Naive B cell (primary cell): ENCODE results near the gene ZNF418. TPM values are rescaled to one million over a fixed set of nuclear protein-coding genes. Genes with fewer than 3 reads are reported as not detected.

ENCODE experiments used
- ATAC-seq, 2 donors: fragments of 150-1000 bp; cut with Tn5 transposase; 2 replicates each; pipeline ENCODE4 v1.10.0; 2021; ENCODE audit warnings: low read depth in 2 of 2, mild to moderate bottlenecking in 2 of 2, moderate library complexity in 2 of 2
- DNase-seq: peaks from one replicate; pipeline ENCODE4 v3.0.0; 2022
- H3K27ac Mint-ChIP-seq, 6 donors: one replicate each; pipeline ENCODE4 v1.8.0; 2020 to 2022; ENCODE audit warnings: mild to moderate bottlenecking in 6 of 6, mixed read lengths in 6 of 6, moderate library complexity in 5 of 6, inconsistent platforms in 2 of 6
- H3K27me3 Mint-ChIP-seq, 3 donors: one replicate each; pipeline ENCODE4 v1.8.0; 2021 to 2022; ENCODE audit warnings: mixed read lengths in 3 of 3, mild to moderate bottlenecking in 1 of 3
- H3K36me3 Mint-ChIP-seq, 2 donors: one replicate each; pipeline ENCODE4 v1.8.0; 2020 to 2022; ENCODE audit warnings: mixed read lengths in 2 of 2, inconsistent platforms in 1 of 2, mild to moderate bottlenecking in 1 of 2
- H3K4me1 Mint-ChIP-seq, 3 donors: one replicate each; pipeline ENCODE4 v1.8.0; 2020 to 2022; ENCODE audit warnings: mixed read lengths in 3 of 3, inconsistent platforms in 1 of 3, mild to moderate bottlenecking in 1 of 3, moderate library complexity in 1 of 3
- H3K4me3 Mint-ChIP-seq, 8 donors: one replicate each; pipeline ENCODE4 v1.8.0; 2020 to 2022; ENCODE audit warnings: mild to moderate bottlenecking in 8 of 8, mixed read lengths in 8 of 8, moderate library complexity in 8 of 8, inconsistent platforms in 2 of 8
- H3K9me3 Mint-ChIP-seq, 7 donors: one replicate each; pipeline ENCODE4 v1.8.0; 2020 to 2022; ENCODE audit warnings: mixed read lengths in 7 of 7, mild to moderate bottlenecking in 5 of 7, inconsistent platforms in 2 of 7, moderate library complexity in 1 of 7
- polyA plus RNA-seq, 6 donors: library from polyadenylated mRNA; unstranded; fragments of 300-500 nt; fragmentation: Illumina TruSeq; gene quantifications; one replicate each; pipeline ENCODE4 v1.2.3, GENCODE V29; 2021; ENCODE audit warnings: low read depth in 6 of 6

Gene ZNF418
- polyA plus RNA-seq: 10 to 100 TPM in 4 of 6 donors, 1 to 10 TPM in 2; 7.9 to 23.3 (median 12.2) TPM

DNA sequence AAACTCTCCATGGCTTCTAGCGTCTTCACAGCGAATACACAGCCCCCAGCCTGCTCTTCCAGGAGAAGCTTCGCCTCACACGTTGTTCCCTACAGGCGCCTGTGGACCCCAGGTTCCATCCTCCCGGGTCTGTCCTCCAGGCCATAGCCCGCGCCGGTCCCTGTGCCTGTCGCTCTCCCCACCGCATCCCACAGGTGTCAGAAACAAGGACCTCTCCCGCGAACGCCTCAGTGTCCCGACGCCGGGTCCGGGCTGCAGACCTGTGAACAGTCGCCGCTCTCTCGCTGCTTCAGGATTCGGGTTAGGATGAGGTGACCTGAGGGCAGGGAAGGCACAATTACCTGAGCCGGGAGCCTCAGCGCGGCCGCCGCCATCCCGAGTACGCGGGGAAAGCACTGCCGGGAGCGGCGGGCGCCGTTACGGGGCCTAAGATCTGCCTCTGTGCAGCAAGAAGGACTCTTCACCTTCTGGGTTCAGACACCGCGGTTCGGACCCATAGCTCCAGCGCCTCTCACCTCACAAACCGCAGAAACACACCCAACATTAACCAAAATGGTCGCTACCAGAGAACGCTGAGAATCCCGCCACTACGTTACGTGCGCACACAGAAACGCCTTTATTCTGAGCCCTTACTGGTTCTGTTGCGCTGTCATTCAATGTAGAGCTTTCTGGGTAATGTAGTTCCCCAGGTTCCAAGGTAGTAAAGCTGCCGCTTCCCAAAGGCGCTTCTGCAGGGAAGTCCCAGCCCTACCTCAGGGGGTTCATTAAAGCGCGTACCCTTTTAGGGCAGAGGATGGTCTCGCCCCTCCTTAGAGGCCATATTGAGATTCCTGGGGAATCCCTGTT is at the start of gene ZNF418:
TSS of gene ZNF418 (minus strand) at position 583 of the 846 bp plus-strand sequence. CDS start 1,580 bp downstream, outside the sequence.
- H3K27me3 Mint-ChIP-seq: no peaks in the 10 kb centered on the region
- H3K4me3 Mint-ChIP-seq: peak within 1 kb of the TSS; percentile 94 to 100 (median 100)
- peak; percentile 74 for DNase-seq
- peak; percentile 99 for ATAC-seq
- H3K36me3 Mint-ChIP-seq: peaks cover 27 to 47% of the 10 kb centered on the region in 2 donors
- H3K9me3 Mint-ChIP-seq: peaks cover 2 to 36% (median 12%) of the 10 kb centered on the region in 7 donors
- H3K27ac Mint-ChIP-seq: peak within 1 kb of the TSS; percentile 95 to 99 (median 98)
- peaks cover 19 to 32% (median 22%) of the 10 kb centered on the region in 3 donors for H3K4me1 Mint-ChIP-seq

DNA sequence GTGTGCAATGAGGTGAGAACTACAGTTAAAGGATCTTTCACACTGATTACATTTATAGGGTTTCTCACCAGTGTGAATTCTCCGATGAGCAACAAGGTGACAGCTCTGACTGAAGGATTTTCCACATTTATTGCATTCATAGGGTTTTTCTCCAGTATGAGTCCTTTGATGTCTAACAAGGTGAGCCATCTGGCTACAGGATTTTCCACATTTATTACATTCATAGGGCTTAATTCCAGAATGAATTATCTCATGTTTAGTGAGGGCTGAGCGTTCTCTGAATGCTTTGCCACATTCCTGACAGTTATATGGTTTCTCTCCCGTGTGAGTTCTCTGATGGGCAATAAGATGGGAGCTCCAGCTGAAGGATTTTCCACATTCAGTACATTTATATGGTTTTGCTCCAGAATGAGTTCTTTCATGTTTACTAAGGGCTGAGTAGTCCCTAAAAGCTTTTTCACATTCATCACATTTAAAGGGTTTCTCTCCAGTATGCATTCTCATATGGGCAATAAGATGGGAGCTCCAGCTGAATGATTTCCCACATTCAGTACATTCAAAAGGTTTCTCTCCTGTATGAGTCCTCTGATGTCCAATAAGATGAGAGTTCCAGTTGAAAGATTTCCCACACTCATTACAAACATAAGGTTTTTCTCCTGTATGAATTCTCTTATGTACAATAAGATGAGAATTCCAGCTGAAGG is 43.5 kb upstream of the ZNF418 start:
- H3K9me3 Mint-ChIP-seq: peaks cover 27 to 100% (median 96%) of the 10 kb centered on the region in 7 donors
- H3K4me1 Mint-ChIP-seq: peaks cover 0 to 4% (median 4%) of the 10 kb centered on the region in 3 donors
- no peaks in the 10 kb centered on the region for H3K27me3 Mint-ChIP-seq
- ATAC-seq (no peak), DNase-seq (no peak)
- H3K27ac Mint-ChIP-seq: no peak overlapping the region
- H3K4me3 Mint-ChIP-seq: no peak overlapping the region
- peaks cover 83 to 91% of the 10 kb centered on the region in 2 donors for H3K36me3 Mint-ChIP-seq

DNA sequence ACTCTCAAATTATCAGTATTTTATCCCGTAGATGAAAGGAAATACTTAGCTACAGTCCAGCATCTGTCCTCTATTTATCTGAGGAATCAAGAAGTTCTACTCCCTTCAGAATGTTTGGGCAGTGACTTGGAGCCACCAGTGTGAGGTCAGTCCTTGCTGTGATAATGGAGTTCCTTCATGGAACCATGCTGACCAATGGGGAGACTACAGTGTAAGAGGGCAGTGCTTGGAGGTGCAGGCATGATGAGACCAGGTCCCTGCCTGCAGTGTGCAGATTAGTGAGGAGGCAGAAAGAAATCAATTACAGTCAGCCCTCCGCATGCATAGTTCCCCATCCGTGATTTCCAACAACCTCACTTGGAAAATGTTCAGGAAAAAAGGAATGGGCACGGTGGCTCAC is 39.2 kb upstream of the ZNF418 start, which contains the start of gene C19orf18:
TSS of gene C19orf18 (minus strand) at position 101 of the 400 bp plus-strand sequence. CDS start 102 bp downstream, outside the sequence.
- H3K4me1 Mint-ChIP-seq: peaks cover 0 to 4% (median 4%) of the 10 kb centered on the region in 3 donors

DNA sequence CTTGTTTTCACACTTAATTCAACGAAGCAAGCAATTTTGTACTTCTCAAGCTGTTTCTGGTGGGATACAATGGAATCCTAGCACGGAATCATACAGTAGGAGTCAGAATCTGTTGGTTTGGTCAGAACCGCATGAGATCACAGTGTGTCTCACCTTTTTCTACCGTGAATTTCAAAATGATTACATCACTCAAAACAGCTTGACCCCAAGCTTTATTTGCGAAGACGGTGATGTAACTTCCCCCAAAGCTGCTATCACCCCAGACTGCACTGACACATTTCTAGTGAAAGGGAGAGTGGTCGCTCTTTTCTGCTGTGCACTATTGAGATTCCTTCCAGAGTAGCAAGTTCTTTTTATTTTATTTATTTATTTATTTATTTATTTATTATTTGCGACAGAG is 29.6 kb upstream of the ZNF418 start:
- no peaks in the 10 kb centered on the region for H3K4me1 Mint-ChIP-seq
- H3K27ac Mint-ChIP-seq: no peak overlapping the region
- H3K36me3 Mint-ChIP-seq: peaks cover 16 to 37% of the 10 kb centered on the region in 2 donors
- H3K4me3 Mint-ChIP-seq: peak overlapping the region in 1 of 8 donors; percentile 44
- no peak for ATAC-seq
- no peak for DNase-seq
- peaks cover 14 to 67% (median 42%) of the 10 kb centered on the region in 7 donors for H3K9me3 Mint-ChIP-seq
- H3K27me3 Mint-ChIP-seq: no peaks in the 10 kb centered on the region

More for the DNA sequence above, 39.2 kb upstream of the ZNF418 start, which contains the start of gene C19orf18:
- peaks cover 19 to 98% (median 88%) of the 10 kb centered on the region in 7 donors for H3K9me3 Mint-ChIP-seq
- peak within 1 kb of the TSS in 1 of 8 donors; percentile 81 for H3K4me3 Mint-ChIP-seq
- no peak within 1 kb of the TSS for H3K27ac Mint-ChIP-seq
- ATAC-seq (no peak), DNase-seq (no peak)
- no peaks in the 10 kb centered on the region for H3K27me3 Mint-ChIP-seq
- peaks cover 51 to 63% of the 10 kb centered on the region in 2 donors for H3K36me3 Mint-ChIP-seq

GRCh38 chr19:57961785-57962184 is 26.6 kb upstream of the ZNF418 start:
- ATAC-seq: no peak
- H3K27me3 Mint-ChIP-seq: peaks cover 0 to 4% (median 0%) of the 10 kb centered on the region in 3 donors
- peaks cover 6 to 36% of the 10 kb centered on the region in 2 donors for H3K36me3 Mint-ChIP-seq
- H3K9me3 Mint-ChIP-seq: peaks cover 5 to 65% (median 36%) of the 10 kb centered on the region in 7 donors
- no peak overlapping the region for H3K4me3 Mint-ChIP-seq
- no peaks in the 10 kb centered on the region for H3K4me1 Mint-ChIP-seq
- DNase-seq: no peak
- peak overlapping the region in 1 of 6 donors; percentile 14 for H3K27ac Mint-ChIP-seq

- ATAC-seq: no peak
- Mint-ChIP-seq H3K27me3 (peaks cover 0 to 25% (median 20%) of the 10 kb centered on the region in 3 donors), H3K9me3 (peaks cover 8 to 42% (median 20%) of the 10 kb centered on the region in 7 donors), H3K4me1 (no peaks in the 10 kb centered on the region), H3K27ac (no peak overlapping the region), H3K4me3 (no peak overlapping the region), H3K36me3 (peaks cover 12 to 30% of the 10 kb centered on the region in 2 donors)
- no peak for DNase-seq
These were observed 19.8 kb upstream of the ZNF418 start for GRCh38 chr19:57954996-57955395.

DNA sequence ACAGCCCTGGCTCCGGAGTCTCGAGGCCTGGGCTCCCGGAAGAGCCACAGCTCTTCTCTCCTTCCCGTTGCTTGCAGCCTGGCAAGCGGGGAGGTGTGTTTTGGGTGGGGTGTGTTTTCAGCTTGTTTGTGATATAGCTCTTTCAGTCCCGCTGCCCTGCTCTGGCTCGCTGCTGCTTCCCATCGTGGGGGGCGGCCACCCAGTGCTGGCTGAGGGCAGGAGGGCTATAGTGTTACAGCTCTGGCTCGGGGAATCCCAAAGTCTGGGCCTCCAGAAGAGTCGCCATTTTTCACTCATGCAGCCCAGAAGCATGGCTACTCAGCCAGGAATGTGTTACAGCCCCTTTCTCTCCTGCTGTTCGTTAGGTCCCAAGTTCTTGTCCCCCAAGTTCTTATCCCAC is 14.5 kb upstream of the ZNF418 start:
- Mint-ChIP-seq H3K27ac (no peak overlapping the region), H3K9me3 (peaks cover 7 to 21% (median 12%) of the 10 kb centered on the region in 7 donors), H3K27me3 (peaks cover 0 to 24% (median 12%) of the 10 kb centered on the region in 3 donors), H3K36me3 (peaks cover 3 to 6% of the 10 kb centered on the region in 2 donors), H3K4me1 (peaks cover 13 to 28% (median 27%) of the 10 kb centered on the region in 3 donors), H3K4me3 (peak overlapping the region in 1 of 8 donors; percentile 27)
- ATAC-seq (no peak), DNase-seq (no peak)

- DNase-seq (no peak), ATAC-seq (no peak)
- peaks cover 0 to 5% of the 10 kb centered on the region in 2 donors for H3K36me3 Mint-ChIP-seq
- peaks cover 0 to 20% (median 9%) of the 10 kb centered on the region in 3 donors for H3K27me3 Mint-ChIP-seq
- peak overlapping the region in 1 of 8 donors; percentile 27 for H3K4me3 Mint-ChIP-seq
- peaks cover 15 to 31% (median 29%) of the 10 kb centered on the region in 3 donors for H3K4me1 Mint-ChIP-seq
- H3K27ac Mint-ChIP-seq: no peak overlapping the region
- peaks cover 5 to 22% (median 10%) of the 10 kb centered on the region in 7 donors for H3K9me3 Mint-ChIP-seq
These were observed 14.1 kb upstream of the ZNF418 start for GRCh38 chr19:57949296-57949695.

DNA sequence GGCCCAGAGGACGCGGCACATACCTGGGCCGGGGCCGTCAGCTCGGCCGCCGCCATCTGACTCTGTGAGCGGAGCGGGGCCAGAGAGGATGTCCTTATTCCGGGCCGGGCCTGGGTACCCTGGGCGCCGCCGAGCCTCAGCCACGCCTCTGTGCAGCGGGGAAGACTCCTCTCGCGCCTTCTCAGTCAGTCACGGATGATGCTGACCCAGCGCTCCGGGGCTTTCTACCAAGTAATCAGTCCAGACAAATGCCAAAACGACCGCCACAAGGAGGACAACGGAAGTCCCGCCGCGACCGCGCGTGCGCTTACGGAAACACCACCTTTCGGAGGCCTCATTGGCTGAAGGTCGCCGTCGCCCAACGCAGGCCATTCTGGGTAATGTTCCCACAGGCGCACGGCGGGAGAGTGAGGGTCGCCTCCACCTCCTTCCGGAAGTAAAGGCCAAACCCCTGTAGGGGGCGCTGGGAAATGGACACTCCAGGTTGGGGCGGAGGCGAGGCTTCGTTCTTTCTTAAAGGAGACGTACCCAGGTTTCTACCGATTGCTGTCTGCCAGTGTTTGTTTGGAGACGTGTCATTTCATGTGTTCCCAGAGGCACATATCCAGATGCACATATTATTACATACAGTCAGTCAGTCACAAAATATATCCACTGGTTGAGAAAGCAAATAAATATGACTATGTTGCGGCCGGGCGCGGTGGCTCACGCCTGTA is 12.4 kb upstream of the ZNF418 start, which contains the start of gene ZNF256:
TSS of gene ZNF256 (minus strand) at position 288 of the 716 bp plus-strand sequence. CDS start at position 56, 232 bp downstream.
- Mint-ChIP-seq H3K4me3 (peak within 1 kb of the TSS; percentile 85 to 99 (median 98)), H3K27me3 (peaks cover 0 to 7% (median 6%) of the 10 kb centered on the region in 3 donors), H3K4me1 (peaks cover 27 to 46% (median 44%) of the 10 kb centered on the region in 3 donors), H3K9me3 (peaks cover 3 to 38% (median 15%) of the 10 kb centered on the region in 7 donors), H3K27ac (peak within 1 kb of the TSS; percentile 89 to 98 (median 95)), H3K36me3 (peaks cover 12 to 20% of the 10 kb centered on the region in 2 donors)
- ATAC-seq (peak; percentile 94 to 96), DNase-seq (peak; percentile 94)

DNA sequence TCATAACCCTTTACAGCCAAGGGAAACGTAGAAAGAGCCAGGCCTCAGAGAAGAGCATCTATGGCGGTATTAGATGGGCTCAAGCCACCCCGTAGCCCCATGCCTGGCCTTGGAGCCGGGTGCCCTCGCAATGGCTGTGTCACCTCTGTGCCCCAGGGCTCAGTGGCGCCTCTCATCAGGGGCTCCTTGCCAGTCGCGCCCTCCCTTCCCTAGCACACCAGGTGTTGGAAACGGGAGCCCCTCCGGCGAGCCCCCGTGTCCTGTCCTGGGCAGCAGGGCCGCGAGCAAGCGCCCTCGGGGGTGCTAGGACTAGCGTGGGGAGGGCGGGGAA is 11.9 kb upstream of the ZNF418 start:
- peaks cover 0 to 7% (median 6%) of the 10 kb centered on the region in 3 donors for H3K27me3 Mint-ChIP-seq
- H3K9me3 Mint-ChIP-seq: peaks cover 3 to 43% (median 20%) of the 10 kb centered on the region in 7 donors
- peaks cover 27 to 51% (median 44%) of the 10 kb centered on the region in 3 donors for H3K4me1 Mint-ChIP-seq
- DNase-seq (no peak), ATAC-seq (peak; percentile 1 to 4)
- peak overlapping the region in 5 of 6 donors; percentile 44 to 96 (median 86) for H3K27ac Mint-ChIP-seq
- peak overlapping the region; percentile 85 to 99 (median 98) for H3K4me3 Mint-ChIP-seq
- H3K36me3 Mint-ChIP-seq: peaks cover 18 to 26% of the 10 kb centered on the region in 2 donors

DNA sequence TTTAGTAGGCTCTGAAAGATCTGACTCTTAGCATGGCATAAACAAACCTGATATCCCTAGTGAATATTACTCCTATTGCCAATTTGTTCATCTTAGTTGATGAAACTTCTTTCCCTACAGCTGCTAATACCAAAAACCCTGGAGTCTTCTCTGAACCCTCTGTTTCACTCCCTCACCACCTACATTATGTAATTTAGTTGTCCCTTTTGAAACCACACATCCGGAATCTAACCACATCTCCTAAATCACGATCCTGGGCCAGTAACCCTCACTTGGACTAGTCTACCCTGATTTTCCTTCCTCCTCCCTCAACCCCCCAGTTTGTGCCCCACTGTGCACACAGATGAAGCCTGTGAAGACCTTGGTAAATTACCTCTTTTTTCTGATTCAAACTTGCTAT is 11.1 kb upstream of the ZNF418 start:
- ATAC-seq (no peak), DNase-seq (no peak)
- H3K4me1 Mint-ChIP-seq: peaks cover 27 to 51% (median 44%) of the 10 kb centered on the region in 3 donors
- H3K36me3 Mint-ChIP-seq: peaks cover 25 to 33% of the 10 kb centered on the region in 2 donors
- peak overlapping the region; percentile 85 to 99 (median 98) for H3K4me3 Mint-ChIP-seq
- peak overlapping the region in 4 of 6 donors; percentile 73 to 93 (median 89) for H3K27ac Mint-ChIP-seq
- H3K9me3 Mint-ChIP-seq: peaks cover 5 to 49% (median 24%) of the 10 kb centered on the region in 7 donors
- H3K27me3 Mint-ChIP-seq: peaks cover 0 to 6% (median 5%) of the 10 kb centered on the region in 3 donors

- Mint-ChIP-seq H3K4me1 (peaks cover 25 to 40% (median 33%) of the 10 kb centered on the region in 3 donors), H3K9me3 (peaks cover 6 to 56% (median 31%) of the 10 kb centered on the region in 7 donors), H3K27ac (no peak overlapping the region), H3K4me3 (no peak overlapping the region), H3K36me3 (peaks cover 35 to 56% of the 10 kb centered on the region in 2 donors), H3K27me3 (no peaks in the 10 kb centered on the region)
- DNase-seq (no peak), ATAC-seq (no peak)
These were observed 6.4 kb upstream of the ZNF418 start for GRCh38 chr19:57941593-57941992.
